Activated naive CD4-positive, alpha-beta T cell treated with anti-CD3 and anti-CD28 coated beads, Interleukin-2, amount 10 ng/mL, durations not matched to agents 7 days and 5 days (primary cell): ENCODE results near the gene CEP89.
"Not testable (repeated sequence)": the region's sequence is repeated elsewhere in the genome, so short reads cannot be mapped to it uniquely, and the experiment has no call there.

Experiments
- CTCF ChIA-PET: fragments of 350-600 bp; sonication (Branson Sonifier 250); formaldehyde crosslinking; loops from one replicate; lab custom pipeline; 2021; ENCODE audit warnings: antibody characterized with exemption; lab: Charles Lee
- DNase-seq: peaks from one replicate; pipeline ENCODE4 v3.0.0-alpha.2; 2020
- H3K27ac Mint-ChIP-seq: one replicate; pipeline ENCODE4 v1.8.0; 2021; ENCODE audit warnings: mild to moderate bottlenecking, moderate library complexity, mixed read lengths
- H3K27me3 Mint-ChIP-seq: one replicate; pipeline ENCODE4 v1.8.0; 2021; ENCODE audit warnings: mild to moderate bottlenecking, mixed read lengths
- H3K36me3 Mint-ChIP-seq: one replicate; pipeline ENCODE4 v1.8.0; 2021; ENCODE audit warnings: mixed read lengths
- H3K4me1 Mint-ChIP-seq: one replicate; pipeline ENCODE4 v1.8.0; 2021; ENCODE audit warnings: mixed read lengths
- H3K4me3 Mint-ChIP-seq: one replicate; pipeline ENCODE4 v1.8.0; 2021; ENCODE audit warnings: mild to moderate bottlenecking, moderate library complexity, mixed read lengths
- H3K9me3 Mint-ChIP-seq: one replicate; pipeline ENCODE4 v1.8.0; 2021; ENCODE audit warnings: mixed read lengths

Gene CEP89

DNA sequence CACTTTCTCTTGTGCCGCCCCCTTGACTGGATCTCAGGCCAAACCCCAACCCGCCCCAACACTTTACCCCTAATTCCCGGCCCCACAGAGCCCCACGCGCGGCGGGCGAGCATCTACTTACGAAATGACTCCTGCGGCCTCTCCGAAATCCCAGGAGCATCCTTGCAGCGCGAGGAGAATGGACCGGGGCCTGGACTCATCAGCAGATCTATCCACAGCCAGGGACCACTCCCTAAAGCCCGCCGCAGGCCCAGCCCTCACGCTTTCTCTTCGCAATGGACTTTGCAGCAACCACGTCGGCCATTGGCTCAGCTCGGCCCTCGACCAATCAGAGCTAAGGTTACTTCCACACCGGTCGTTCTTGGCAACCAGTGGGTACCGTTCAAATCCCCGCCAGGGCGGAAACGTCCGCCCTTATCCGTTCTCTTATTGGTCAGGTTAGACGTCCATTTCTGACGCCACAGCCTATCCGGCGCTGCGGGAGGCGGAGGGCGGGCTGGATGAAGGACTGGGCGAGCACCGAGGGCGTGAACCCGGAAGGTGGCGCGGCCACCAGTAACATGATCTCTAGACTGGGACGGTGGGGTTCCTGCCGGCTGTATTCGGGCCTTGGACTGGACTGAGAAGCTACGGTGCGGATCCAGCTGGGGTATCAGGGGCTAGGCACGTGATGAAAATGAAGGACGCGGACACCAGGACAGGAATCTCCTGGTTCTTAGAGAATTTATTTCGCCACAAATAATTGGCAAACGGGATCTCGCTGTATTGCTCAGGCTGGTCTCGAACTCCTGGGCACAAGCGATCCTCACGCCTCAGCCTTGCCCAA is at the start of gene CEP89, which contains the start of gene FAAP24:
TSS of gene CEP89 (minus strand) at position 244 of the 826 bp plus-strand sequence. CDS start at position 160, 84 bp downstream.
TSS of gene FAAP24 (plus strand) at position 528 of the 826 bp plus-strand sequence. CDS start 955 bp downstream, outside the sequence.
- H3K4me3 Mint-ChIP-seq = peak within 1 kb of the TSS; percentile 99
- H3K9me3 Mint-ChIP-seq = no peaks in the 10 kb centered on the region
- H3K36me3 Mint-ChIP-seq = peaks cover 15% of the 10 kb centered on the region
- H3K4me1 Mint-ChIP-seq = peaks cover 35% of the 10 kb centered on the region
- peak; percentile 99 for DNase-seq
- H3K27ac Mint-ChIP-seq = peak within 1 kb of the TSS; percentile 88
- CTCF ChIA-PET = interaction anchor here (1.0 to 1.3 kb wide), 4 partner anchors 13 to 282 kb away, joined by 3 to 5 read pairs (median 3); no protein-coding TSS in a partner anchor
- H3K27me3 Mint-ChIP-seq = no peaks in the 10 kb centered on the region

DNA sequence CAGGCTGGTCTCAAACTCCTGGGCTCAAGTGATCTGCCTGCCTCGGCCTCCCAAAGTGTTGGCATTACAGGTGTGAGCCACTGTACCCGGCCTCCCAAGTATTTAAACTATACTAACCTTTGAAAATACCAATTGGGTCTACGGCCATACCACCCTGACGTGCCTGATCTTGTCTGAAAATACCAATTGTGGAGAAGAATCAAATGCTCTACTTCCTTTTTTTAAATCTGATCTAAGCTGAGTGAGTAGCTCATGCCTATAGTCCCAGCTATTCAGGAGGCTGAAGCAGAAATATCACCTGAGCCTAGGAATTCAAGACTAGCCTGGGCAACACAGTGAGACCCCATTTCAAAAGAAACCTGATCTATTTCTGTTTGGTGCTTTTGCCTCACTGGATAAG is 39.1 kb upstream of the CEP89 start:
- H3K27me3 Mint-ChIP-seq, CTCF ChIA-PET, H3K27ac Mint-ChIP-seq, H3K9me3 Mint-ChIP-seq, H3K4me3 Mint-ChIP-seq, DNase-seq, H3K36me3 Mint-ChIP-seq, H3K4me1 Mint-ChIP-seq: not testable (repeated sequence)

DNA sequence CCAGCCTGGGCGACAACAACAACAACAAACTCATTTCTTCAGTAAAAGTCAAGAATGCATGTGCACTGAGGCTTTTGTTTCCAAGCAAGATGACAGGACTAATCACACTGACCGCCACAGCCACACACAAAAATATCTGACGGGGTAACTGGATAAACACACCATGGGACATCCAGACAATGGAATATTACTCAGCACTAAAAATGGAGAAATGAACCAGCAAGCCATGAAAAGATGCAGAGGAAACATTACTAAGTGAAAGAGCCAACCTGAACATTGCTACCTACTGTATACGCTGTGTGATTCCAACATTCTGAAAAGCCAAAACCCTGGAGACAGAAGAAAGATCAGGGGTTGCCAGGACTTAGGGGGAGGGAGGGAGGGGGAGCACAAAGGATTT is 37.0 kb upstream of the CEP89 start:
- H3K9me3 Mint-ChIP-seq = no peaks in the 10 kb centered on the region
- peaks cover 4% of the 10 kb centered on the region for H3K27me3 Mint-ChIP-seq
- no peaks in the 10 kb centered on the region for H3K4me1 Mint-ChIP-seq
- no peak overlapping the region for H3K4me3 Mint-ChIP-seq
- CTCF ChIA-PET = no interaction called here
- H3K27ac Mint-ChIP-seq = no peak overlapping the region
- H3K36me3 Mint-ChIP-seq = no peaks in the 10 kb centered on the region
- no peak for DNase-seq

DNA sequence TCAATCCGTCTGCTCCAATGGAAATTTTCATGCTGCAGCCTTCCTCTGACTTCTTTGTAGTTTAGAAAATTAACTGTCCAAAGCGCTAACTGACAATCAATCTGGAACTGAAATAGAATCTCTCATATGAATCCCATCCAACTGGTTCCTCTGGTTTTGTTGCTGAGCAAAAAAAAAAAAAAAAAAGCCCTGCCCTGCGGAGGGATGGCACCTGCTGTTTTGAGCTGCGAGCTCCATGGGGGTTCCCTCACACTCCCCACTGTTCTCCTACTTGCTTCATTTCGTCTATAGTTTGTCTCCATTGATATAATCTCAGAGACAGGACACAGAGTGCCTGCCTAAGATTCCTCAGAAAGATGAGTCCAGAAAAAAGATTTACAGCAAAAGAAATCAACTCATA is 33.7 kb upstream of the CEP89 start:
- H3K27ac Mint-ChIP-seq = no peak overlapping the region
- H3K9me3 Mint-ChIP-seq = no peaks in the 10 kb centered on the region
- peaks cover 10% of the 10 kb centered on the region for H3K4me1 Mint-ChIP-seq
- no peak overlapping the region for H3K4me3 Mint-ChIP-seq
- H3K27me3 Mint-ChIP-seq = peaks cover 4% of the 10 kb centered on the region
- CTCF ChIA-PET = no interaction called here
- peaks cover 2% of the 10 kb centered on the region for H3K36me3 Mint-ChIP-seq
- no peak for DNase-seq

DNA sequence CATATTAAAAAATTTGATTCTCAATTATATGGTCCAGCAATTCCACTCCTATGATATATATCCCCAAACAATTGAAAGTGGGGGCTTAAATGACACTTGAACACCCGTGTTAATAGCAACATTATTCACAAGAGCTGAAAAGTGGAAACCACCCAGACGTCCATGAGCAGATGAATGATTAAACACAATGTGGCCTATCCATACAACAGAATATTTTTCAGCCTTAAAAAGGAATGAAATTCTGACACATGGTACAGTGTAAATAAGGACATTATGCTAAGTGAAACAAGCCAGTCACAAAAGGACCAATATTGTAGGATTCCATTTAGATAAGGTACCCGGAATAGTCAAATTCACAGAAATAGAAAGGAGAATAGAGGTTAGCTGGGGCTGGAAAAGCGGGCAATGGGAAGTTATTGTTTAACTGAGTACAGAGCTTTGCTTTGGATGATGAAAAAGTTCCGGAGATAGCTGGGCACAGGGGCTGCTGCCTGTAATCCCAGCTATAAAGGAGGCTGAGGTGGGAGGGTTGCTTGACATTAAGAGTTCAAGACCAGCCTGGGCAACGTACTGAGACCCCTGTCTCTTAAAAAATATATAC is 31.8 kb upstream of the CEP89 start:
- H3K27me3 Mint-ChIP-seq, H3K36me3 Mint-ChIP-seq, H3K9me3 Mint-ChIP-seq, H3K27ac Mint-ChIP-seq, CTCF ChIA-PET, H3K4me3 Mint-ChIP-seq, DNase-seq: not testable (repeated sequence)
- H3K4me1 Mint-ChIP-seq = peaks cover 27% of the 10 kb centered on the region

DNA sequence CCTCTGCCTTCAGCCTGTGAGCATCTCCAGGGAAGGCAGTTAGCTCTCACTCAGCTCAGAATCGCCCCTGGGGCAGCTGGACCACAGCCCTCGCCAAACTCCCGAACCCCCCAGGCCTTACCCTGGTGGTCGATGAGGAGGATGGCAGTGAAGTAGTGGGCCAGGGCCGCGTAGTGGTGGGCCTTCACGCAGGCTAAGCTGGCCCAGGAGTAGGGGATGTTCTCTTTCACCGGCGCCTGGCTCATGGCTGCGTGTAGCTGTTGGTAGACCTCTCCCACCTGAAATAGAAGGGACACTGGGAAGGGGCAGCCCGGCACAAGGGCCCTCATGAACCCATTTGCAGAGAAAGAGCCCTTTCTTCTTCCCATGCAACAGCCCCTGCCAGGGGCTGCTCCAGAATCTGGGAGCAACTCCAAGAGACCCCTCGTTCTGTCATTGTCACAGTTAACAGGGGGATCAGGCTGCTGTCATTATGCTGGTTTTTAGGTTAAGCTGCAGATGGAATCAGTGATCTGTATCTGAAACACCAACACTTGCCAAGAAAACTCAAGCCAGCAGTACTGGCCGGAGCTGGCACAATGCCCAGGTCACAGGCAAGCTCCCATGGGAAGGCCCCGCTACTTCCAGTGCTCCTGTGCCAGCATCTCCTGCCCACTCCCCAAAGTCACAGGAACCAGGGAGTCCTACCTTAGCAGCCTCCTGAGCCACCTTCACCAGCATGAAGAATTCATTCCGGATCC is 30.5 kb upstream of the CEP89 start:
- H3K27ac Mint-ChIP-seq, H3K36me3 Mint-ChIP-seq, H3K27me3 Mint-ChIP-seq, H3K4me3 Mint-ChIP-seq, CTCF ChIA-PET, H3K9me3 Mint-ChIP-seq, DNase-seq: not testable (repeated sequence)
- H3K4me1 Mint-ChIP-seq = peaks cover 33% of the 10 kb centered on the region

DNA sequence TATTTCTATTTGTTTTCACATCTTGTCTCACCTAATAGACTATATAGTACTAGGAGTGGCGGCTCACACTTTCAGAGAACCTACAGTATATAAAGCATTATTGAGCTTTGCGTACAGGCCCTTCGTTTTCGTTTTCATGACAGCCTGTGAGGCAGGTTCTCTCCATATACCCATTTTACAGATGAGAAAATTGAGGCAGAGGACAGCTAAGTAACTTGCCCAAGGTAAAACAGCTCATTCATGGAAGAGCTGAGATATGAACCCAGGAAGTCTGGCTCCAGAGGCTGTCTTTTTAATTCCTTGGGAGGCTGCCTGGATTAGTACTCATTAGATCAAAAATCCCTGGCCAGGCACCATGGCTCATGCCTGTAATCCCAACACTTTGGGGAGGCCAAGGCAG is 29.2 kb upstream of the CEP89 start:
- Mint-ChIP-seq H3K27ac (peak overlapping the region; percentile 78), H3K27me3 (peaks cover 8% of the 10 kb centered on the region), H3K9me3 (no peaks in the 10 kb centered on the region), H3K4me1 (peaks cover 33% of the 10 kb centered on the region), H3K36me3 (peaks cover 2% of the 10 kb centered on the region), H3K4me3 (no peak overlapping the region)
- DNase-seq = no peak
- CTCF ChIA-PET = no interaction called here

DNA sequence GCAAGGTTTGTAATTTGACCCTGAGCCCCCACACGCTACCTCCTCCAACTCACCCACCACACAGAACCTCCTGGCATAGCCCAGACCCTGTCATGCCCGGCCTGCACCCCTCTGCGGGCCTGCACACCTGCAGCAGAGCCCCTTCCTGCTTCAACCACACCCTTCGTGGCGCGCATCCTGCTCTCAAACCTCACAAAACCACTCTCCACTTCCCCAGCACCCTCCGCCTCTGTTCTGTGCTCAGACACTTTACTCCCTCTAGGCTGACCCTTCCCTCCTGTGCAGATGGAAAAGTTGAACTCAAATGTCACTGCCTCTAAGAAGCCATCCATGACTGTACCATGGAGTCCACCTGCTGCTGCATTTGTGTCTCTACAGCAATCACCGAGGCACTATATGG is 28.8 kb upstream of the CEP89 start:
- Mint-ChIP-seq H3K4me1 (peaks cover 33% of the 10 kb centered on the region), H3K4me3 (no peak overlapping the region), H3K27me3 (peaks cover 8% of the 10 kb centered on the region), H3K36me3 (peaks cover 2% of the 10 kb centered on the region), H3K27ac (peak overlapping the region; percentile 78), H3K9me3 (no peaks in the 10 kb centered on the region)
- CTCF ChIA-PET = no interaction called here
- DNase-seq = peak; percentile 66

DNA sequence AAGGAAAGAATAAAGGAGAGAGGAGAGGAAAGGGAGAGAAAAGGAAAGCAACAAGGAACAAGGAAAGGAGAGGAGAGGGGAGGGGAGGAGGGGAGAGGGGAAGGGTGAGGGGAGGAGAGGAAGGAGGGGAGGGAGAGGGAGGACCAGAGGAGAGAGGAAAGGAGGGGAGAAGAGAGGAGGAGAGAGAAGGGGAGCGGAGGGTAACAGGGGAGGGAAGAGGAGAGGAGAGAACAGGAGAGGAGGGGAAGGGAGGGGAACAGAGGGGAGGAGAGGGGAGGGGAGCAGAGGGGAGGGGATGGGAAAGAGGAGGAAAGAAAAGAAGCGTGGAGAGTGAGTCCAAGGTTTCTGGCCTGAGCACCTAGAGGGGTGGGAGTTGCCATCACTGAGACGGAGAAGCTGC is 27.0 kb upstream of the CEP89 start:
- CTCF ChIA-PET = no interaction called here
- Mint-ChIP-seq H3K9me3 (no peaks in the 10 kb centered on the region), H3K27me3 (peaks cover 5% of the 10 kb centered on the region), H3K4me3 (no peak overlapping the region), H3K27ac (no peak overlapping the region), H3K36me3 (peaks cover 3% of the 10 kb centered on the region), H3K4me1 (peaks cover 33% of the 10 kb centered on the region)
- no peak for DNase-seq

DNA sequence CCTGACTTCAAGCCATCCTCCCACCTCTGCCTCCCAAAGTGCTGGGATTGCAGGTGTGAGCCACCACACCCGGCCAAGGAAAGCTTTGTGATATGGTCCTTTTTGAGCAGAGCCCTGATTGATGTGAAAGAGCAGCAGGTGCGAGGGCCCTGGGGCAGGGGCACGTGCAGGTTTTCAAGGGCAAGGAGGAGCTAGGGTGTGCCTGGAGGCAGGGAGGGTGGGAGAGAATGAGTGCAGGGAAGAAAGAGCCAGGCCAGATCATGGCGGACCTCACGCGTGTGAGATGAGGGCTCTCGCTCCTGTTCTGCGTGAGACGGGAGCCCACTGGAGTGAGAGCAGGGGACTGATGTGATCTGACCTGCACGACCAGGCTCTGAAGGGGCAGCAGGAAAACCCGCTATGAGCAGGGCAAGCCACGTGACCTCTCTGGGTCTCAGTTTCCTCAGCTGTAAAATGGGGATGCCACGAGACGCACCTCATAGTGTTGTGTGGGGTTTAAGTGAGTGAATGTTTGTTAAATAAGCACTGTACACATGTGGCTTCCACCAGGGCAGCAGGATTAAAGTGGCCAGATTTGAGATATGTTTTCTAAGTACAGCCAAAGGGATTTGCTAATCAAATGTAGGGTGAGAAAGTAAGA is 26.1 kb upstream of the CEP89 start:
- Mint-ChIP-seq H3K9me3 (no peaks in the 10 kb centered on the region), H3K27me3 (peaks cover 5% of the 10 kb centered on the region), H3K27ac (no peak overlapping the region), H3K4me3 (no peak overlapping the region), H3K4me1 (peaks cover 33% of the 10 kb centered on the region), H3K36me3 (peaks cover 4% of the 10 kb centered on the region)
- CTCF ChIA-PET = no interaction called here
- no peak for DNase-seq

DNA sequence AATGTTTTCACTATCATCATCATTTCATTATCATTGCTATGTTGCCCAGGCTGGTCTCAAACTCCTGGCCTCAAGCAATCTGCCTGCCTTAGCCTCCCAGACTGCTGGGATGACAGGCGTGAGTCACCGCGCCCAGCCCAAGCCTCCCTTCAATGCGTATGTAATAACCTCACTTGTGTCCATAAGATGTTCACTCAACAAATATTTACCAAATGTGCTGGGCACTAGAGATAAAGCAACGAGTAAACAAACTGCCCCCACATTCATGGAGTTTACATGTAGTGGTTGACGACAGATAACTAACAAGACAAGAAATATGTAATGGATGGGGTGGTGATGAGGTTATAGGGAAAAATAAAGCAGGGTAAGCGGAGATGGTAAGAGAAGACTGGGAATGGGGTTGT is 25.3 kb upstream of the CEP89 start:
- H3K27ac Mint-ChIP-seq, H3K36me3 Mint-ChIP-seq, CTCF ChIA-PET, H3K4me3 Mint-ChIP-seq, H3K9me3 Mint-ChIP-seq, H3K27me3 Mint-ChIP-seq, DNase-seq: not testable (repeated sequence)
- peaks cover 32% of the 10 kb centered on the region for H3K4me1 Mint-ChIP-seq

DNA sequence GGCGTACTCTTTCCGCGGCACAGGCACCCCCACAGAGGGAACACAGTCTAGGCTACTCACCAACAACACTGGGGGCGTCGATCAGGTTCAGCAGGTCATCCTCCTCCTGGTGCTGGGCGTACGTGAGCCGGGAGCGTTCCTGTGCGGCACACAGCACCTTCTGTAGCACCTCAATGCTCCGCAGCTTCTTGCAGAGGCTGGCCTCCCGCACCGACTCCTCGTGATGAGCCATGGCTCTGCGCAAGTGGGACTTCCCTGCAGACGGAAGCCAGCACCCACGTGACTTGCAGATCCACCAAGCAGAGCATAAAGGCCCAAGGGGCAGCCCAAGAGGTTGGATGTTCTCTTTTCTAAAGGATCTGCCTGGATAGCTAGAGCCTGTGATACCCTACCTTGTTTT is 24.2 kb upstream of the CEP89 start:
- H3K4me3 Mint-ChIP-seq, CTCF ChIA-PET, DNase-seq, H3K36me3 Mint-ChIP-seq, H3K27ac Mint-ChIP-seq, H3K27me3 Mint-ChIP-seq, H3K9me3 Mint-ChIP-seq: not testable (repeated sequence)
- H3K4me1 Mint-ChIP-seq = peaks cover 36% of the 10 kb centered on the region

DNA sequence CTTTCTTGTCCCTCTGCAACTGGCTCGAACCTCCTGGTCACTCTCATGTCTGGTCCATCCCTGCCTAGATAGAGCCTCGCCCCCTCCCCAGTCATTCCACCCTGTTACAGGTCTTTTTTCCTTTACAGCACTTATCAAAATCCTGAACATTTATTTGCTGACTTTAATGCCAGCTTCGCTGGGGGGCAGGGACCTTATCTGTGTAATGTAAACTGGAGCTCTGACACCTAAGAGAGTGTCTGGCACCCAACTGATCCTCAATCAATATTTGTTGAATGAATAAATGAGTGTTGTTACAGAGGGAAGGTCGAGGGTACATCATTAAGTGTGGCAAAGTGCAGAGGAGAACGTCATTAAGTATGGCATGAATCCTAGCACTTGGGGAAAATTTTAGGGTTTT is 17.0 kb upstream of the CEP89 start:
- H3K27me3 Mint-ChIP-seq = no peaks in the 10 kb centered on the region
- no peaks in the 10 kb centered on the region for H3K9me3 Mint-ChIP-seq
- no peak for DNase-seq
- peaks cover 13% of the 10 kb centered on the region for H3K4me1 Mint-ChIP-seq
- CTCF ChIA-PET = interaction anchor here (0.9 kb wide), 1 partner anchor 242 kb away, joined by 3 read pairs; no protein-coding TSS in a partner anchor
- H3K27ac Mint-ChIP-seq = no peak overlapping the region
- no peak overlapping the region for H3K4me3 Mint-ChIP-seq
- H3K36me3 Mint-ChIP-seq = peaks cover 1% of the 10 kb centered on the region

DNA sequence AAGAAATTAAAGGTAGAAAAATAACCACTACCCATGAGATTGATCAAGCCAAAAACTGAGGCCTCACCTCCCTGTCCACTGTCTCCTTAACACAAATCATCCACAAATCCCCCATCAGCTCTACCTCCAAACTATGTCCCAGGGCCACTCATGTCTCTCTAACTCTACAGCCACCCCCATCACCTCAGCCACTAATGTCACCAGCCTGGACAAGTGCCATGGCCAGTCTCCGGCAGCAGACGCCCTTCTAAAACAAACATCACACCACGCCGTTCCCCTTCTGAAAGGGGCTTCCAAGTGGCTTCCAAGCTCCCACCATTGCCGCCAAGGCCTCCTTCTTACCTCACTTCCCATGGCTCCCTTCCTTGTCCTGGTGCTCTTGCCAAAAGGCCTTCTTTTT is 16.5 kb upstream of the CEP89 start:
- not testable (repeated sequence) for H3K4me3 Mint-ChIP-seq, H3K27ac Mint-ChIP-seq, H3K27me3 Mint-ChIP-seq, DNase-seq, H3K9me3 Mint-ChIP-seq, H3K36me3 Mint-ChIP-seq
- CTCF ChIA-PET = interaction anchor here (0.9 kb wide), 1 partner anchor 242 kb away, joined by 3 read pairs; no protein-coding TSS in a partner anchor
- peaks cover 13% of the 10 kb centered on the region for H3K4me1 Mint-ChIP-seq
